NCI-H1417 treated with DMSO at 0.1 percent for 48 hours (cell line): ENCODE measurements around the gene KIF23.
"Not testable (repeated sequence)": the region's sequence is repeated elsewhere in the genome, so short reads cannot be mapped to it uniquely, and the experiment has no call there.

Source experiments
- DNase-seq: peaks from one replicate; lab custom pipeline; 2025; lab: John Stamatoyannopoulos, UW

The KIF23 gene

GRCh38 chr15:69413822-69414700 is at the start of gene KIF23:
Gene KIF23 (plus strand): TSS chr15:69414349. CDS start chr15:69414466, 117 bp downstream.
- peak; percentile 74 for DNase-seq

- no peak for DNase-seq
These were observed 46.9 kb upstream of the KIF23 start for GRCh38 chr15:69367236-69367635.

- no peak for DNase-seq
These were observed 44.5 kb upstream of the KIF23 start for GRCh38 chr15:69369631-69370030.

- no peak for DNase-seq
These were observed 40.7 kb upstream of the KIF23 start for GRCh38 chr15:69373406-69373805.

- no peak for DNase-seq
These were observed 38.9 kb upstream of the KIF23 start for GRCh38 chr15:69375151-69375790.

- DNase-seq, result no peak
These were observed 36.8 kb upstream of the KIF23 start for GRCh38 chr15:69377216-69377970.

GRCh38 chr15:69380100-69380725 is 33.9 kb upstream of the KIF23 start:
- DNase-seq, result no peak

GRCh38 chr15:69380726-69381105 is 33.4 kb upstream of the KIF23 start:
- no peak for DNase-seq

GRCh38 chr15:69382176-69382575 is 32.0 kb upstream of the KIF23 start:
- not testable (repeated sequence) for DNase-seq

GRCh38 chr15:69384066-69384465 is 30.1 kb upstream of the KIF23 start:
- DNase-seq, result not testable (repeated sequence)

- DNase-seq, result no peak
These were observed 29.2 kb upstream of the KIF23 start for GRCh38 chr15:69384626-69385598.

GRCh38 chr15:69385831-69386230 is 28.3 kb upstream of the KIF23 start:
- no peak for DNase-seq

- no peak for DNase-seq
These were observed 27.9 kb upstream of the KIF23 start for GRCh38 chr15:69386284-69386683.

- DNase-seq, result no peak
These were observed 25.9 kb upstream of the KIF23 start for GRCh38 chr15:69388260-69388705.

- no peak for DNase-seq
These were observed 24.7 kb upstream of the KIF23 start for GRCh38 chr15:69389426-69389825.

- DNase-seq, result no peak
These were observed 23.6 kb upstream of the KIF23 start for GRCh38 chr15:69390575-69390974.

GRCh38 chr15:69391046-69391757 is 22.9 kb upstream of the KIF23 start:
- DNase-seq, result no peak

- DNase-seq, result no peak
These were observed 21.8 kb upstream of the KIF23 start for GRCh38 chr15:69392352-69392751.

- no peak for DNase-seq
These were observed 20.2 kb upstream of the KIF23 start for GRCh38 chr15:69393831-69394491.
